ENCODE data around the gene JOSD2. TPM values are rescaled to one million over a fixed set of nuclear protein-coding genes. Genes with fewer than 3 reads are reported as not detected.

JOSD2 gene
- total RNA-seq, 1 experiment from 2014 or later, result 5.4 TPM

DNA sequence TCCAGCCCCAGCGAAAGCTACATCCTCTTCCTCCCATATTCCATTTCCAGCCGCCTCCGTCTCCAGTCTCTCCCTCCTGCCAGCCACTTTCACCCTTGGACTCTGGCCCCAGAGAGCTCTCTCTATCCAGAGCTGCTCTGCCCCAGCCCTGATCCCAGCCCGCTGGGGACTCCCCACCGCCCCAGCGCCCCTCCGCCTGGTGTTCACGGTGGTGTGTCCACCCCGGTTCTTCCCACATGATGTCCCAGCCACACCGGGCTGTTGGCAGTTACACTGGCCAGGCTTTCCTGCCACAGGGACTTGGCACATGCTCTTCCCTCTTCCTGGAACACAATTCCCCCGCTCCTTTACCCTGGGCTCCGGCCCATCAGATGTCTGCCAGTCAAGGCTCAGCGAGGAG lies 46.0 kb downstream of the JOSD2 start:
- H3T11ph ChIP-seq (ENCODE audit: low read length), result no peak overlapping the region
- no peaks in the 10 kb centered on the region for H3K23me2 ChIP-seq (ENCODE audit: insufficient read length, low read depth, low read length, poor library complexity, severe bottlenecking)
- DNase-seq, result no peak
- H3K27ac ChIP-seq (ENCODE audit: insufficient read length, low read depth, low read length), result no peak overlapping the region
- H3K4me1 ChIP-seq (ENCODE audit: insufficient read depth, low read length), result no peaks in the 10 kb centered on the region
- H3K23ac ChIP-seq (ENCODE audit: insufficient read length, low read depth, low read length), result no peak overlapping the region
- H2BK15ac ChIP-seq (ENCODE audit: low read depth, low read length), result no peak overlapping the region
- H3K9ac ChIP-seq (ENCODE audit: extremely low read depth, insufficient read length, low read length), result no peak overlapping the region
- peaks cover 9 to 12% of the 10 kb centered on the region in 2 experiments for H3K4me1 Mint-ChIP-seq
- no peak overlapping the region for H2BK12ac ChIP-seq (ENCODE audit: insufficient read length, low read depth, low read length)
- no peak overlapping the region for H4K8ac ChIP-seq (replicated peaks; ENCODE audit: insufficient read length, low read depth, low read length)
- peaks cover 13% of the 10 kb centered on the region for H3K27me3 Mint-ChIP-seq (ENCODE audit: low read depth)
- no peaks in the 10 kb centered on the region for H3K79me1 ChIP-seq (ENCODE audit: insufficient read depth, low read depth, low read length, poor library complexity, severe bottlenecking)
- no peak overlapping the region for H3K4me2 ChIP-seq (ENCODE audit: insufficient read depth, insufficient read length, low read length)
- no peak overlapping the region for H2BK20ac ChIP-seq (ENCODE audit: low read depth, low read length, poor library complexity, severe bottlenecking)
- no peak overlapping the region for H2BK5ac ChIP-seq (ENCODE audit: insufficient read length, low read length)
- H4K20me1 ChIP-seq (ENCODE audit: control insufficient read depth, insufficient read depth, insufficient read length), result no peaks in the 10 kb centered on the region
- no peak overlapping the region for H3K27ac Mint-ChIP-seq
- H3K56ac ChIP-seq (ENCODE audit: insufficient read length, low read depth, low read length), result no peak overlapping the region
- no peak overlapping the region for H2AFZ ChIP-seq (ENCODE audit: low read length)
- H3K36me3 Mint-ChIP-seq (ENCODE audit: insufficient read depth in 1 of 3, low read depth in 3 of 3), result no peaks in the 10 kb centered on the region; a peak in 1 of 7 replicates
- WGBS (ENCODE audit: extremely low coverage, insufficient read length, low lambda C conversion rate), result no CpG with 5 or more reads among the region's 13 CpGs
- no peaks in the 10 kb centered on the region; a peak in 1 of 5 replicates for H3K9me3 Mint-ChIP-seq
- no peak overlapping the region for H3K4me3 Mint-ChIP-seq
- H3K79me2 ChIP-seq (ENCODE audit: insufficient read depth, low read length), result no peaks in the 10 kb centered on the region
- H3K14ac ChIP-seq (ENCODE audit: insufficient read depth, low read length), result no peak overlapping the region
- TF ChIP-seq, protein P1, sequence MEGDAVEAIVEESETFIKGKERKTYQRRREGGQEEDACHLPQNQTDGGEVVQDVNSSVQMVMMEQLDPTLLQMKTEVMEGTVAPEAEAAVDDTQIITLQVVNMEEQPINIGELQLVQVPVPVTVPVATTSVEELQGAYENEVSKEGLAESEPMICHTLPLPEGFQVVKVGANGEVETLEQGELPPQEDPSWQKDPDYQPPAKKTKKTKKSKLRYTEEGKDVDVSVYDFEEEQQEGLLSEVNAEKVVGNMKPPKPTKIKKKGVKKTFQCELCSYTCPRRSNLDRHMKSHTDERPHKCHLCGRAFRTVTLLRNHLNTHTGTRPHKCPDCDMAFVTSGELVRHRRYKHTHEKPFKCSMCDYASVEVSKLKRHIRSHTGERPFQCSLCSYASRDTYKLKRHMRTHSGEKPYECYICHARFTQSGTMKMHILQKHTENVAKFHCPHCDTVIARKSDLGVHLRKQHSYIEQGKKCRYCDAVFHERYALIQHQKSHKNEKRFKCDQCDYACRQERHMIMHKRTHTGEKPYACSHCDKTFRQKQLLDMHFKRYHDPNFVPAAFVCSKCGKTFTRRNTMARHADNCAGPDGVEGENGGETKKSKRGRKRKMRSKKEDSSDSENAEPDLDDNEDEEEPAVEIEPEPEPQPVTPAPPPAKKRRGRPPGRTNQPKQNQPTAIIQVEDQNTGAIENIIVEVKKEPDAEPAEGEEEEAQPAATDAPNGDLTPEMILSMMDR (conservative IDR thresholded peaks at IDR 0.05), result no peak
- H4K91ac ChIP-seq (ENCODE audit: insufficient read length, low read depth, low read length), result no peak overlapping the region
- H3K4ac ChIP-seq (ENCODE audit: low read depth, low read length), result no peak overlapping the region
- H3K18ac ChIP-seq (ENCODE audit: insufficient read length, low read depth, low read length), result no peak overlapping the region
- H2BK120ac ChIP-seq (ENCODE audit: low read depth, low read length, poor library complexity, severe bottlenecking), result no peak overlapping the region
- no peaks in the 10 kb centered on the region for H3K27me3 ChIP-seq (ENCODE audit: insufficient read depth, low read length)
- no peaks in the 10 kb centered on the region for H3K9me3 ChIP-seq (ENCODE audit: control insufficient read depth, low read depth, low read length)
- H2AK5ac ChIP-seq (ENCODE audit: insufficient read length, low read length), result no peak overlapping the region
- no peak overlapping the region for H4K5ac ChIP-seq (ENCODE audit: insufficient read length, low read depth, low read length)

Measured in H9 (cell line).